ENCODE data around the gene WDFY4.

WDFY4 gene

DNA sequence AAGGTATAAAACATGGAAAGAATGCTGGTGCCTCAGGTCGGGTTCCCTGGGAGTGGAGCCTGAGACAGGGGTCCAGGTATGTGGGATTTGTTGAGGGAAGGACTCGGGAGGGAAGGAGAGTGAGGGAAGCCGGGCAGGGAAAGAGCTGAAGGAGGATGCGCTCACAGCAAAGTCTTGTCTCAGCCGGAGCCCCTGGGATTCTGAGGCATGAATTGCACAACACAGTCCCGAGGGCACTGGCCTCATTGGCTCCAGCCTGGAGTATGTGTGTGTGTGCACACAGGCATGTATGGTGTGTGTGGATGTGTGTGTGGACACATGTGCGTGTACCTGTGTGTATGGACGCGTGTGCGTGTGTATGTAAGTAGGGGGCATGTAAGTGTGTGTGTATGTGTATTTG, 87.4 kb downstream of the WDFY4 start:
- H2BK12ac ChIP-seq (ENCODE audit: low read length in 2 of 2): no peak overlapping the region
- no peak for DNase-seq
- no peak overlapping the region for H3K14ac ChIP-seq (ENCODE audit: low read length in 2 of 2)
- H3K36me3 ChIP-seq (ENCODE audit: control insufficient read depth in 1 of 2, insufficient read depth in 2 of 2, low read depth in 1 of 2, low read length in 2 of 2): no peaks in the 10 kb centered on the region
- H2BK120ac ChIP-seq (ENCODE audit: low read depth, low read length): no peak overlapping the region
- H3K79me1 ChIP-seq (replicated peaks; ENCODE audit: low read length, poor library complexity, severe bottlenecking): no peaks in the 10 kb centered on the region
- H3K9me3 ChIP-seq (ENCODE audit: control insufficient read depth, low read length): no peaks in the 10 kb centered on the region
- WGBS: 81% methylated on average over 10 of the region's 10 CpGs
- no peak overlapping the region for H3K4ac ChIP-seq (ENCODE audit: low read depth in 1 of 2, low read length in 2 of 2)
- no peak overlapping the region for H3K9ac ChIP-seq (ENCODE audit: low read length)
- no peak overlapping the region for H3K27ac ChIP-seq (ENCODE audit: low read length, poor library complexity, severe bottlenecking)
- no peak overlapping the region for H2AFZ ChIP-seq (ENCODE audit: low read depth, low read length)
- H2BK5ac ChIP-seq (ENCODE audit: low read depth, low read length, poor library complexity, severe bottlenecking): no peak overlapping the region
- no peak overlapping the region for H3K23ac ChIP-seq (ENCODE audit: low read length in 2 of 2)
- H3K4me1 ChIP-seq (ENCODE audit: control insufficient read depth, insufficient read depth, low read depth, low read length): peaks cover 1% of the 10 kb centered on the region
- peaks cover 0 to 42% of the 10 kb centered on the region in 2 experiments for H3K27me3 ChIP-seq (ENCODE audit: control insufficient read depth in 1 of 2, insufficient read depth in 1 of 2, low read length in 2 of 2)
- no peak overlapping the region for H4K8ac ChIP-seq (ENCODE audit: low read length)
- H4K91ac ChIP-seq (ENCODE audit: low read length): no peak overlapping the region
- no peak overlapping the region for H3K4me3 ChIP-seq (ENCODE audit: insufficient read depth in 1 of 2, low read depth in 1 of 2, low read length in 2 of 2)
- no peak overlapping the region for H2AK5ac ChIP-seq (ENCODE audit: low read length, severe bottlenecking)
- H3K18ac ChIP-seq (ENCODE audit: low read depth in 1 of 2, low read length in 2 of 2): no peak overlapping the region
- H2BK15ac ChIP-seq (ENCODE audit: low read depth, poor library complexity, severe bottlenecking): no peak overlapping the region
- no peak overlapping the region for H3K4me2 ChIP-seq (ENCODE audit: low read length, poor library complexity, severe bottlenecking)

DNA sequence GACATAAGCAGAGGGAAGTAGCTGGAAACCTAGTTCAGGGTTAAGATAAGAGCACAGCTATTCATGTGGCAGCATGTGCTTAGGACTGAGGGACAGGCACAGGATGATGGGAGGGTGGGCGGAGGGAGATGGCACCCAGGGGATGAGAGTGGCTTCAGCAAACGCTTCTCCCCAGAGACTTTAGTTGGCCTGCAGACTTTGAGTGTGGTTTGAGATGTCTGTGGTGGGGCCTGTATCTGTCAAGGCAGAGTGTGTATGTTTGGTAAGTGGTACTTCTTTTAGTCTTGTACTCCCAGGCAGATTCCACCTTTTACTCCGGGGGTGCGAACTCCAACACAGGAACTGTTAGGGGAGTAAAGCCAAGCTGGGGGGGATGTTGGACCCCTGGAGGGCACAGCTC, 88.9 kb downstream of the WDFY4 start:
- Histone ChIP-seq H3K36me3 (ENCODE audit: control insufficient read depth in 1 of 2, insufficient read depth in 2 of 2, low read depth in 1 of 2, low read length in 2 of 2) (no peaks in the 10 kb centered on the region), H2AK5ac (ENCODE audit: low read length, severe bottlenecking) (no peak overlapping the region), H3K4ac (ENCODE audit: low read depth in 1 of 2, low read length in 2 of 2) (no peak overlapping the region), H2BK5ac (ENCODE audit: low read depth, low read length, poor library complexity, severe bottlenecking) (no peak overlapping the region), H3K18ac (ENCODE audit: low read depth in 1 of 2, low read length in 2 of 2) (no peak overlapping the region), H3K27me3 (ENCODE audit: control insufficient read depth in 1 of 2, insufficient read depth in 1 of 2, low read length in 2 of 2) (peaks cover 0 to 42% of the 10 kb centered on the region in 2 experiments), H3K4me3 (ENCODE audit: insufficient read depth in 1 of 2, low read depth in 1 of 2, low read length in 2 of 2) (no peak overlapping the region), H3K4me1 (ENCODE audit: control insufficient read depth, insufficient read depth, low read depth, low read length) (peaks cover 1% of the 10 kb centered on the region), H3K23ac (ENCODE audit: low read length in 2 of 2) (no peak overlapping the region), H2BK120ac (ENCODE audit: low read depth, low read length) (no peak overlapping the region), H3K4me2 (ENCODE audit: low read length, poor library complexity, severe bottlenecking) (no peak overlapping the region), H3K27ac (ENCODE audit: low read length, poor library complexity, severe bottlenecking) (no peak overlapping the region), H3K14ac (ENCODE audit: low read length in 2 of 2) (no peak overlapping the region), H3K9ac (ENCODE audit: low read length) (no peak overlapping the region), H3K9me3 (ENCODE audit: control insufficient read depth, low read length) (no peaks in the 10 kb centered on the region), H4K8ac (ENCODE audit: low read length) (no peak overlapping the region), H4K91ac (ENCODE audit: low read length) (no peak overlapping the region), H2BK15ac (ENCODE audit: low read depth, poor library complexity, severe bottlenecking) (no peak overlapping the region), H2BK12ac (ENCODE audit: low read length in 2 of 2) (no peak overlapping the region), H3K79me1 (replicated peaks; ENCODE audit: low read length, poor library complexity, severe bottlenecking) (no peaks in the 10 kb centered on the region), H2AFZ (ENCODE audit: low read depth, low read length) (no peak overlapping the region)
- DNase-seq: no peak
- WGBS: 92% methylated on average over 4 of the region's 4 CpGs

DNA sequence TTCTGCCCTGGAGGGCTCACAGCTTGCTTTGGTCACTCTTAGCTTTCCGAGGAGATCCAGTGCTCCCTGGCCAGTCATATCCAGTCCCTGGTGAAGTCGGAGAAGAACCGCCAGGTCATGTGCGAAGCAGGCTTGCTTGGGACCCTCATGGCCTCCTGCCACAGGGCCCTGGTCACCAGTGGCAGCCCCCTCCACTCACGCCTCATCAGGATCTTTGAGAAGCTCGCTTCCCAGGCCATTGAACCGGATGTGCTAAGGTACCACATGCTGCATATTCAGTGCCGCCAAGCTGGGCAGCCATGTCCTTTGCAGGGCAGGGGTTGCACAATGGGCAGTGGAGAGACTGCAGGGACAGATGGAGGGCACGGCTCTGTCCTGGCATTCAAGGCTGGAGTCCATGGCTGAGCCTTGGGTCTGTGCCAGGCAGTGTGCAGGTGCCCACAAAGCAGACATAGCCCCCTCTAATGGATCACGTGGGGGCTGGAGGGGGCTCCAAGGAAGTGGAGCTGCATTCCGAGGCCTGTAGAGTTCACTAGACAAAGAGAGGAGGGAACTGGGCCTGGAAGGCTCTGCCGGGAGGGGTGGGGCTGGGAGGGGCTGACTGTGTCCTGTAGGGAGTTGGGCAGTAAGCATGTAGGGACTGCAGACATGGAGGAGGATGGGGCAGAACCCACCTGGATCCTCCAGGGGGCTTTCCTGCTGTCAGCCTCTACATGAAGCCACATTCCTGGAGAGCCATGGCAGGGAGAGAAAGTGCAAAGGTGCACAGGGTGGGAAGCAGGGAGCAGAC, 89.9 kb downstream of the WDFY4 start:
- no peak overlapping the region for H3K14ac ChIP-seq (ENCODE audit: low read length in 2 of 2)
- no peak for DNase-seq
- H3K79me1 ChIP-seq (replicated peaks; ENCODE audit: low read length, poor library complexity, severe bottlenecking): no peaks in the 10 kb centered on the region
- no peaks in the 10 kb centered on the region for H3K9me3 ChIP-seq (ENCODE audit: control insufficient read depth, low read length)
- no peak overlapping the region for H3K4ac ChIP-seq (ENCODE audit: low read depth in 1 of 2, low read length in 2 of 2)
- no peak overlapping the region for H3K9ac ChIP-seq (ENCODE audit: low read length)
- no peak overlapping the region for H3K4me2 ChIP-seq (ENCODE audit: low read length, poor library complexity, severe bottlenecking)
- peaks cover 0 to 34% of the 10 kb centered on the region in 2 experiments for H3K27me3 ChIP-seq (ENCODE audit: control insufficient read depth in 1 of 2, insufficient read depth in 1 of 2, low read length in 2 of 2)
- no peak overlapping the region for H3K18ac ChIP-seq (ENCODE audit: low read depth in 1 of 2, low read length in 2 of 2)
- H2BK12ac ChIP-seq (ENCODE audit: low read length in 2 of 2): no peak overlapping the region
- no peak overlapping the region for H3K27ac ChIP-seq (ENCODE audit: low read length, poor library complexity, severe bottlenecking)
- H4K91ac ChIP-seq (ENCODE audit: low read length): no peak overlapping the region
- peaks cover 1% of the 10 kb centered on the region for H3K4me1 ChIP-seq (ENCODE audit: control insufficient read depth, insufficient read depth, low read depth, low read length)
- H3K4me3 ChIP-seq (ENCODE audit: insufficient read depth in 1 of 2, low read depth in 1 of 2, low read length in 2 of 2): no peak overlapping the region
- H2AK5ac ChIP-seq (ENCODE audit: low read length, severe bottlenecking): no peak overlapping the region
- H2BK5ac ChIP-seq (ENCODE audit: low read depth, low read length, poor library complexity, severe bottlenecking): no peak overlapping the region
- no peak overlapping the region for H4K8ac ChIP-seq (ENCODE audit: low read length)
- 82% methylated on average over 12 of the region's 12 CpGs for WGBS
- H2BK15ac ChIP-seq (ENCODE audit: low read depth, poor library complexity, severe bottlenecking): no peak overlapping the region
- no peak overlapping the region for H2BK120ac ChIP-seq (ENCODE audit: low read depth, low read length)
- no peak overlapping the region for H3K23ac ChIP-seq (ENCODE audit: low read length in 2 of 2)
- H3K36me3 ChIP-seq (ENCODE audit: control insufficient read depth in 1 of 2, insufficient read depth in 2 of 2, low read depth in 1 of 2, low read length in 2 of 2): no peaks in the 10 kb centered on the region
- H2AFZ ChIP-seq (ENCODE audit: low read depth, low read length): no peak overlapping the region

DNA sequence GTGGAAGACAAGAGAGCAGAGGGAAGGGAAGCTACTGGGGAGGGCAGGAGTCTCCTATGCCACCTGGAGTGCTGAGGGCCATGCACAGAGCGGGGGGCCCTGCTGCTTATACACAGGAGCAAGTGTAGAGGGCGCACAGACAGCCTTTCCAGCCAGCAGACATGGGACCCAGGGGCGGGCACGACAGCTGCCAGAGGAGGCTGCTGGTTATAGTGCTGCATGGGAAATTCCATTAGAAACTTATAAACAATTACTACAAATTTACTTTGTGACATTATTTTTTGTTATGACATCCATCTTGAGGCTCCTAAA, 90.5 kb downstream of the WDFY4 start:
- H3K36me3 ChIP-seq (ENCODE audit: control insufficient read depth in 1 of 2, insufficient read depth in 2 of 2, low read depth in 1 of 2, low read length in 2 of 2): no peaks in the 10 kb centered on the region
- no peak overlapping the region for H3K4me2 ChIP-seq (ENCODE audit: low read length, poor library complexity, severe bottlenecking)
- peaks cover 0 to 38% of the 10 kb centered on the region in 2 experiments for H3K27me3 ChIP-seq (ENCODE audit: control insufficient read depth in 1 of 2, insufficient read depth in 1 of 2, low read length in 2 of 2)
- no peak overlapping the region for H2AFZ ChIP-seq (ENCODE audit: low read depth, low read length)
- H3K27ac ChIP-seq (ENCODE audit: low read length, poor library complexity, severe bottlenecking): no peak overlapping the region
- no peak for DNase-seq
- no peak overlapping the region for H3K4me3 ChIP-seq (ENCODE audit: insufficient read depth in 1 of 2, low read depth in 1 of 2, low read length in 2 of 2)
- peaks cover 1% of the 10 kb centered on the region for H3K4me1 ChIP-seq (ENCODE audit: control insufficient read depth, insufficient read depth, low read depth, low read length)
- H3K23ac ChIP-seq (ENCODE audit: low read length in 2 of 2): no peak overlapping the region
- H3K4ac ChIP-seq (ENCODE audit: low read depth in 1 of 2, low read length in 2 of 2): no peak overlapping the region
- H2AK5ac ChIP-seq (ENCODE audit: low read length, severe bottlenecking): no peak overlapping the region
- no peak overlapping the region for H4K91ac ChIP-seq (ENCODE audit: low read length)
- H3K18ac ChIP-seq (ENCODE audit: low read depth in 1 of 2, low read length in 2 of 2): no peak overlapping the region
- no peaks in the 10 kb centered on the region for H3K79me1 ChIP-seq (replicated peaks; ENCODE audit: low read length, poor library complexity, severe bottlenecking)
- no peak overlapping the region for H2BK5ac ChIP-seq (ENCODE audit: low read depth, low read length, poor library complexity, severe bottlenecking)
- H3K9me3 ChIP-seq (ENCODE audit: control insufficient read depth, low read length): no peaks in the 10 kb centered on the region
- WGBS: 65% methylated on average over 2 of the region's 4 CpGs
- H4K8ac ChIP-seq (ENCODE audit: low read length): no peak overlapping the region
- H2BK15ac ChIP-seq (ENCODE audit: low read depth, poor library complexity, severe bottlenecking): no peak overlapping the region
- H3K14ac ChIP-seq (ENCODE audit: low read length in 2 of 2): no peak overlapping the region
- H2BK120ac ChIP-seq (ENCODE audit: low read depth, low read length): no peak overlapping the region
- H3K9ac ChIP-seq (ENCODE audit: low read length): no peak overlapping the region
- no peak overlapping the region for H2BK12ac ChIP-seq (ENCODE audit: low read length in 2 of 2)
